DMS79 (cell line): ENCODE results near the gene NEUROD4.
"Not testable (repeated sequence)": the region's sequence is repeated elsewhere in the genome, so short reads cannot be mapped to it uniquely, and the experiment has no call there.

Experiments
- DNase-seq: peaks from one replicate; lab custom pipeline; 2025; lab: John Stamatoyannopoulos, UW

The NEUROD4 gene

DNA sequence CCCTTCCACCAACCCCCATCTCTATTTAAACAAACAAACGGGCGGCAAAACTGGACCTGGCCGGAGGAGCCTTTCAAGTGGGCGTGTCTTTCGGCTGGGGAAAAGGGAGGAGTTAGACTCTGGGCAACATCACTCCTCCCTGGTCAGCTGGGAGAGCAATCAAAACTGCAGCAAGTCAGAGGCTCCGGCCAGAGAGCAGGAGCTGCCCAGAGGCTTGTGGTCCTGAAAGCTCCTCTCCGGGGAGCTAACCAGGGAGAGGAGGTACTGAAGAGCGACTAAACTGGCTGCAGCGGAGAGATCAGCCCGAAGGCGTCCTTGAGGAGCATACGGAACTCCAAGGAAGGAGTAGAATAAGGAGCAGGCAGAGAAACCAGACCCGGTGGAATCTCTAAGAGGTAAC lies at the start of gene NEUROD4:
Gene NEUROD4 (plus strand): TSS at position 191 of the 400 bp plus-strand sequence. CDS start 6,466 bp downstream, outside the sequence.
- DNase-seq, result no peak

DNA sequence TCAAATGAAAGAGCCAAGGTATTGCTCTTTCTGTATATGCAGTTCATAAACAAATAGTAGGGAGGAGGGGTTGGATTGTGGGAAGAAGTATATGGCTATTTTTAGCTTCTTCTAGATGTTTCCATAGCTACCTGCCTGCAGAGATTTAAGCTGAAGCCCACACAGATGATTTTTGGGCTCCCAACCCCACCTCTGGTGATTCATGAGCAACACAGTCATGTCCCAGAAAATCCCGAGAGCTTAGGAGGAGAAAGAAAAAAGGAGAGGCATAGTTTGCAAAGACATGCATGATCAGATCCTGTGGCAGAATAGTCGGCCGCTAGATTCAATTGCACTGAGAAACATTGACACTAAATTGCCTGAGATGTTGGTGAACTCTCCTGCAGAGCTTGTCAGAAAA lies 49.0 kb upstream of the NEUROD4 start:
- DNase-seq, result no peak

DNA sequence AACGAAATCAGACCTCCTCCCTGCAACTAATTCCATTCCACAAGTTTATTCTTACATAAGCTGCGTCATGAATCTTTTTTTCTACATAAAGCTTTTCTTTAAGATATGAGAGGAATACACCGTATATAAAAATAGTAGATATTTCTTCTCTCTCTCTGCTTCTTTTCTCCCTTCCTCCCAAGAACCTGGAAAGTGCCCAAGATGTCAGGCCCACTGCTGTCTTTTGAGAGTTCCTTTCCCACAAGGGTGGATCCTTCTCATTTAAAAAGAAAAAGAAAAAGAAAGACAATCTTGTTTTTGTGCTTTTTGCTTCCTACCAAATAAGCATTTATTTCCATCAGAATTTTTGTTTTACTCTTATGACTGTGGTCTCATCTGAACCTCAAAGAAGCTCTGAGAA lies 46.2 kb upstream of the NEUROD4 start:
- no peak for DNase-seq

- no peak for DNase-seq
Observed at GRCh38 chr12:54974279-54974678, 45.5 kb upstream of the NEUROD4 start.

DNA sequence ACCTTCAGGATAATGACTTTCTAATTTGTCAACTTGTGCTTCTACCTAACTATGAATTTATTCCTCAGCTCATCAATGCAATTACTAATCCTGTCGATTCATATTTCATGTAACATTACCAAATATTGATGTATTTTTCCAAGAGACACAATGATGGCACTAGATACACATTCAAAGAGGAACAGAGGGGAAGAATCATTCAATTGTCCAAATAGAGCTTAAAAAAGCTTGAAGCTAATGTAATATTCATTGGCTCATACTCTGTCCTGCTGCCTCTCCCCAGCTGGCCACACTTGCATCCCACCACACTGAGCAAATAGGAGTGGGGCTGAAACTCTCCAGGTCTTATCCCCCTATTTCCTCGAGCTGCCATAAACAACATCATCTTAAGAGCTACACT lies 44.5 kb upstream of the NEUROD4 start:
- no peak for DNase-seq

DNA sequence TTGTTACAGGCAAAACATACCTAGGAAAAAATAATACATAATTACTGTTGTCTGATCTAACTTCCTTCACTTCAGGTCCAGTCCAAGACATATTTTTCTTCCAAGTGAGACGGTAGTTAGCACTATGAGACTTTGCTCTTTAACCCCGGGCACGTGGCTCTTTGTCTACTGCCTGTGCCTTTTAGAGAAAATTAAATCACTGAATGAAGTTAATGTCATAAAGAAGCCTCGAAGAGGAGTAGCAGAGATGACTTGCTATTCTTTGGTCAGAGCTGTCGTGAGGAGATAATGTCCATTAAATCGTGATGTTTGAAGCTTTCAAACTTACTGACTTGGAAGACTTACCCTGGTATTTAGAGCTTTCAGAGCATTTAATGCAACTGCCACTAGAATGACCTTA lies 43.9 kb upstream of the NEUROD4 start:
- DNase-seq, result no peak

DNA sequence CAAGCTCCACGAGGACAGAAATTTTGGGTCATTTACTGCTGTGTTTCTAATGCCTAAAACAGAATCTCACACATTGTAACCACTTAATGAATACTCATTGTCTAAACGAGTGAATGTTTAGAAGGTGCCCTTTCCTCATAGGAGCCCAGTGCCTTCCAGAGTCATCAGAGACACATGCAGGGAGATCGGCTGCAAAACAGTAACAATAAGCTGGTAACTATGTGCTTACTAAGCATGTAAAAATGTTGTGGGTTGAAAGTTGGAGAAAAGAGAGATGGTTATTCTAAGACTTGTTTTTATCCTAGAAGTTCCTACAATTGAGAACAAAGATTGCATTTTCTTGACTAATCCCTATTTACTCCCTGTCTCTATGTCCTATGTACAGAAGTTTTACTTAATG lies 42.6 kb upstream of the NEUROD4 start:
- no peak for DNase-seq

DNA sequence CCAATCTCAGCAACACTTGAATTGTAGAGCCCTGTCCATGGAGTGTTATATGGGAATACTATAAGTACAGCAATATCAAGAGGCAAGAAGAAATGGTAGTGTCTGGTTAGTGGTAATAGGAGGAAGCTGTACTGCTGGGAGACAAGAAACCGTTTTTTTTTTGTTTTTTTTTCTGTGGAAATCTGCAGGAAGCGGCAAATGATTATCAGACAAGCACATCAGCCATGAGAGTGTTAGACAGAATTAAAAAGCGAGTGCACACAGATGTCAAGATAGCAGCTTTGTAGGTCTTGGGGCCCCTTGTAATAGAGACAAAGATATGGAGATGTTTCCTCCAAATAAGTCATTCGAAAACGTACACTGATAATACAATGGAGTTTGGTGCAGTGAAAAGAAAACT lies 41.9 kb upstream of the NEUROD4 start:
- DNase-seq, result no peak

GRCh38 chr12:54980341-54980740 lies 39.4 kb upstream of the NEUROD4 start:
- no peak for DNase-seq

- no peak for DNase-seq
Observed at GRCh38 chr12:54981796-54982195, 38.0 kb upstream of the NEUROD4 start.

GRCh38 chr12:54983536-54984101 lies 36.2 kb upstream of the NEUROD4 start:
- DNase-seq, result no peak

DNA sequence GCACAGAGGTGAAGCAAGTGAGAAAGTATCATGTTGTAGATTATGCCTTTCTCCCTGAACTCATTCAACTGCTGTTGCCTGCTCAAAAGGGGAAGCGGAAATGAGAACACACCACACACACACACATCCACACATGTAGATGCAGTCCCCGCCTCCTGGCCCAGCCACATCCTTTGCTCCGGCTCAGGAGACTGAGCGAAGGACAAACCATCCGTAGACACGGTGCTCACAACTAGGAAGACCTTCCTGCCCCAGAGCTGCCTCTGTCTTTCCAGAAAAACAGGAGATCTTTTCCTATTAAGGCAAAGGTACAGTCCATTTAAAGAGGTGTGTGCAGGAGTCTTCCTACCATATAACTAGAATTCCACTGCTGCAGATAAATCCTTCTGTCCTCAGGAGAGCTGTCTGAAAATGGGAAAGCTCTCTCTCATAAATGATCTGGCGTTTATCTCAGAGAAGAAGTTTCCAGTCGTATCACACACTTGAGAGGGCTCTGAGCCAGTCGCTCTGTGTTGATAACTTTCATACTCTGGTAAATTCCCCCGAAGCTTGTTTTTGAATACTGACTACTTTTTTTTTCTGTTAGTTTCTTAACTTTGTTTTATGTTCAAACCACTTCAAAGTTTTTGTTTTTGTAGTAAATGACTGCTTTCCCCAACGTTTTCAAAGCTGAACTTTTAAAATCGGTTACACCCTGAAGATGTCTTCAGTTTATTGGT lies 35.0 kb upstream of the NEUROD4 start, which contains the start of gene TESPA1:
Gene TESPA1 (minus strand): TSS at position 105 of the 719 bp plus-strand sequence. CDS start 10,200 bp downstream, outside the sequence.
- no peak for DNase-seq

DNA sequence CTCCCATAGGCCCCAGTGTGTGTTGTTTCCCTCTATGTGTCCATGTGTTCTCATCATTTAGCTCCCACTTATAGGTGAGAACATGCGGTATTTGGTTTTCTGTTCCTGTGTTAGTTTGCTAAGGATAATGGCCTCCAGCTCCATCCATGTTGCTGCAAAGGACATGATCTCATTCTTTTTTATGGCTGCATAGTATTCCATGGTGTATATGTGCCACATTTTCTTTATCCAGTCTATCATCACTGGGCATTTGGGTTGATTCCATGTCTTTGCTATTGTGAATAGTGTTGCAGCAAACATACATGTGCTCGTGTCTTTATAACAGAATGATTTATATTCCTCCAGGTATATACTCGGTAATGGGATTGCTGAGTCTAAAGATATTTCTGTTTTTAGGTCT lies 33.0 kb upstream of the NEUROD4 start:
- not testable (repeated sequence) for DNase-seq

DNA sequence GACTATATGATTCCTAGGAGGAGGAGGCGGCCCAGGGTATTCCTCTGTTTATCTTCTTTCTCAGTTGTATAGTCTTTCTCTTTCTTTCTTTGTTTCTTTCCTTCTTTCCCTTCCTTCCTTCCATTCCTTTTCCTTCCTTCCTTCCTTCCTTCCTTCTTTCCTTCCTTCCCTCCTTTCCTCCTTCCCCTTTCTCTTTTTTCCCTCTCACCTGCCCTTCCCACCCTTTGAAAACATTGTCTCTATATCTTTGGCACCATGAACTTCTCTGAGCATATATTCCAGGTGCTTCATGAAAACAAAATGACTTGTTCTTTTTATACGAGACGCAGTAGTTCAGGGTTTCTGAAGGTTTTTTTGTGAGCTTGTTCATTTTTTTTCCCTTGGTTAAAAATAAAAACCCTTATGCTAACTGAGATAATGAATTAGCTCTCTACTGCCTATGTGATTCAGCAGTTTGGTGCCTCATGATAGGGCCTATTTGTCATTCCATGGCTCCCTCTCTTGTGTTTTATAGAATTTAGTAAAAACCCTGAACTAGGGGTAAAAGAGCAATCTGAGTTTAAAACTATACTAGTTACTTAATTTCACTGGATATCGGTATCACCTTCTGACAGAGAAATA lies 32.1 kb upstream of the NEUROD4 start:
- DNase-seq, result no peak

GRCh38 chr12:54988402-54989054 lies 31.2 kb upstream of the NEUROD4 start:
- DNase-seq, result no peak

DNA sequence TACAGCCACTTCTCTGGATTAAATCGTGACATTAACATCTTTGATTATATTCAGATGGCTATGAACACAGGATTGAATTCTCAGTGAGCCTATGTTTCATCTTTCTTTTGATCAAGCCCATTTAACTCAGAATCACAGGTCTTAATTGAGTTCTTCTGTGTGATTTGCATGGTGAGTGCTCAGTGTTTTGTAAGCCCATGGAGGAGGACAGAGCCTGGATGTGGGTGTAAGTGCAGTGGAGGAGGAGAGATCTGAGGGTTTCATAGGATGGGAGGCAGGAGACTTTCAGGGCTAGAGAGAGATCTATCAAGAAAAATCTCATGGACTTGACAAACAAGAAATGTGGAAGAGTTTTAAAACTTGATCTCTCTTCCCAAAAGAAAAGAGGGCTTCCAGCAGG lies 29.9 kb upstream of the NEUROD4 start:
- DNase-seq, result no peak

GRCh38 chr12:54991161-54991990 lies 28.4 kb upstream of the NEUROD4 start:
- no peak for DNase-seq

DNA sequence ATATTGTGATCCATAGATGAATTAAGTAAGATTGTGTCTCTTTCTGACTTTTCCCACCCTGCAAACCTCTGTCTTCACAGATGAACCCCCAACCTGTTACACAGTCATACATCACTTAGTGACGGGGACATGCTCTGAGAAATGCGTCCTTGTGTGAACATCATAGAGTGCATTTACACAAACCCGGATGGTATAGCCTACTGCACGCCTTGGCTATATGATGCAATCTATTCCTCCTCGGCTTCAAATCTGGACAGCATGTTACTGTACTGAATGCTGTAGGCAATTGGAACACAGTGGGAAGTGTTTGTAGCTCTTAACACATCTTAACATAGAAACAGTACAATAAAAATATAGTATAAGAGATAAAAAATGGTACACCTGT lies 27.8 kb upstream of the NEUROD4 start:
- no peak for DNase-seq

- DNase-seq, result no peak
Observed at GRCh38 chr12:54993181-54993835, 26.5 kb upstream of the NEUROD4 start.

- no peak for DNase-seq
Observed at GRCh38 chr12:54996205-54996604, 23.6 kb upstream of the NEUROD4 start.

- no peak for DNase-seq
Observed at GRCh38 chr12:54997929-54998522, 21.7 kb upstream of the NEUROD4 start.
